HL-60 (cell line): ENCODE measurements around the gene SCUBE1.

Source experiments
- CTCF ChIP-seq: IDR thresholded peaks from one replicate; pipeline ENCODE4 v1.5.1; 2011; ENCODE audit warnings: low read length, control low read depth, inconsistent platforms; ENCODE audit not compliant: insufficient read depth
- POLR2AphosphoS5 ChIP-seq: IDR thresholded peaks from 2 replicates; pipeline ENCODE4 v1.6.1; 2012; ENCODE audit warnings: low read depth
- REST ChIP-seq: IDR thresholded peaks from 2 replicates; pipeline ENCODE4 v1.6.1; 2012; ENCODE audit warnings: low read depth; ENCODE audit not compliant: insufficient replicate concordance

- TF ChIP-seq POLR2AphosphoS5 (no peak), CTCF (no peak), REST (no peak)
Observed at GRCh38 chr22:43237280-43237679, 105.9 kb downstream of the SCUBE1 start.
